Left renal cortex interstitium (tissue), 4 donors: ENCODE results near the gene TTLL3. TPM values are rescaled to one million over a fixed set of nuclear protein-coding genes. Genes with fewer than 3 reads are reported as not detected.

ENCODE experiments used
- DNase-seq, 4 donors: peaks; one replicate each; pipeline ENCODE4 v3.0.0-alpha.2; 2013; ENCODE audit warnings: low read depth in 4 of 4, low spot score in 2 of 4, missing footprints in 1 of 4
- polyA plus RNA-seq, 4 donors: library from polyadenylated mRNA; unstranded; fragments of 120-200 nt; gene quantifications; one replicate each; pipeline ENCODE4 v1.2.1, GENCODE V29; 2013; ENCODE audit not compliant: insufficient read length in 4 of 4

The TTLL3 gene
- polyA plus RNA-seq, 4 donors = 28.2 to 96.7 (median 60.5) TPM

DNA sequence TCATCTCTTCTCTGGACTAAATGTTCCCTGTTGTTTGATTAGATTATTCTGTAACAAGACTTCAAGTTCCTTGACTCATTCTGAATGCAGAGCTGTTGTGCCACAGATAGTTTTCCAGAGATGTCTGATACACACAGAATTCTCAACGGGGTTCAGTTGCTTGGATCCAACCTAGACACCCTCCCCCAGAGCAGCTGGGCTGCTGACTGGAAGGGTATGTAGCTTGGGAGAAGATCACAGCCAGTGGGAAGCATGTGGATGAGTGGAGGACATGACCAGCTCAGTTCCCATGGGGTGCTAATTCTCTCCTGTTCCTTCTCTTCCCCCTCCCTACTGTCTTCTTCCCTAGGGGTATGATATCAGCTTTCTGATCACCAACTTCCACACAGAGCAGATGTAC, 6.6 kb upstream of the TTLL3 start:
- no peak for DNase-seq

- no peak for DNase-seq
Measured at GRCh38 chr3:9804996-9805395, 5.1 kb upstream of the TTLL3 start.

DNA sequence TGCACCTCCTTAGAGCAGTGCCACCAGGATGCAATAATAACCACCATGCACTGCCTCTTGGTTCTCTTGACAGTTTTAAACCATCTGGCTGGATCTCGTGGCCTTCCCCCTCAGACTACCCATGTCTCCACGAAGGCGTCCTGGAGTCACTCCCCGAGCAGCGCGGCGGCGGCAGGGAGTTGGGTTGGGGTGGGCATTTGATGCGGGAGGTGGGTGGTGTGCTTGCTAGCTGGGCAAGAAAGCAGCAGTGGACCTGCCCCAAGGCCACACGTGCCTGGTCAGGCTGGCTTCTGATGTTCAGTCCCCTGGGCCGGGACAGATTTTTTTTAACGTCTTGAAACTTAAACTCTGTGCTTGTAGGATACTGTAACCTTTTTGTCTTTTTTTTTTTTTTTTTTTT, 3.9 kb upstream of the TTLL3 start:
- no peak for DNase-seq

DNA sequence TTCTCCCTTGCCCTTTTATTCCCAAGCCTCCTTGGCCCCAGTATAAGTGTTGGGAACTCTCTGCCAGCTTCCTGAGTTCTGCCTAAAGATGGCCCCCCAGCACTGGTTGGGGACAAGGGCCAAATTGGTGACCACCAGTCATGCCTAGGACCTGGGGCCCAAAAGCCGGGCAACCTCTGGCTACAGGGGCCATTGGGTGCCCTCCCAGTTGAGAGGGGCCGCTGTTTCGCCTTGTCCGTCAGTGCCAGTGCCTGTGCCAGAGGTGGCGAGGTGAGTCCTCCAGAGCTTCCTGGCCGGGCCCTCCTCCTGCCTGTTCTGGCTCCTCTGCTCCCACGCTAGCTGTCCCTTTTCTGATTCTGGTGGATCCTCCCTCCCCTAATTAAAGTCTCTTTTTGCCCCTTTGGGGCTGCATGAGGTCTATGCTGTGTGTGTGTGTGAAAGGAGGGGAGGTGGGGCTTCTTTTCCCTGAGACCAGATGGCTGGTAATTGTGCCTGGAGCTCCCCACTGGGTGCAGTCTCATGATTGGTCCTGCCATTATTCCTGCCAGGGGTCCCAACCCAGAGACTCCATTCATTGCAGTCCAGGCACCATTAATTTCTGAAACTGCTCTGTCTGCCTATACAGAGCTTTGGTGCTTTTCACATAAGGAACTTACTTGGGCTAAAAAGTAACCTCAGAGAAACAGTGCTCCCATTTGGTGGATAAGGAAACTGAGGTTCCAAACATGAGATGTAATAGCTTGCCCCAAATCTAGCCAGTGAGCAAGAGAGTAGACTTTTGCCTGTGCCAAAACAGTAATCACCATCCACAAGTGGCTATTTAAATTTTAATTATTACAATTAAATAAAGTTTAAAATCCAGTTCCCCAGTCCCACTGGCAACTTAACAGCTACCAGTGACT, 3.1 kb upstream of the TTLL3 start:
- no peak for DNase-seq

- no peak for DNase-seq
Measured at GRCh38 chr3:9807981-9808344, 2.1 kb upstream of the TTLL3 start.

GRCh38 chr3:9808345-9809037, 1.6 kb upstream of the TTLL3 start:
- no peak for DNase-seq

DNA sequence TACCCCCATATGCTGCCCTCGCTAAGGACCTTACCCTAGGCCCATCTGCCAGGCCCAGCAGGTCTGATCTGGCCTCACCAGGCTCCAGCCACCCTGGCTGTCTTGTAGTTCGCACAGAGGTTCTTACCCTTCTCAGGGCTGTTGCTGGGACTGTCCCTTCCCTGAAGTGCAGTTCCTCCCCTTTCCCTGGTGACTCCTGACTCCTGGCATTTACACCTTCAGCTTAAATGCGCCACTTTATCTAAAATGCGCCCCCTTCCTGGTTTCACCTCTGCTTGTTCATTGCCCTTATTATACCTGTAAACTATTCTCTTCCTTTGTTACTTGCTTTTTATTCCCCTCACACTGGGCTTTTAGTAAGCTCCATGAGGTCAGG, 835 bp upstream of the TTLL3 start:
- no peak for DNase-seq

- DNase-seq = no peak
Measured at GRCh38 chr3:9810433-9810770, 340 bp downstream of the TTLL3 start.

DNA sequence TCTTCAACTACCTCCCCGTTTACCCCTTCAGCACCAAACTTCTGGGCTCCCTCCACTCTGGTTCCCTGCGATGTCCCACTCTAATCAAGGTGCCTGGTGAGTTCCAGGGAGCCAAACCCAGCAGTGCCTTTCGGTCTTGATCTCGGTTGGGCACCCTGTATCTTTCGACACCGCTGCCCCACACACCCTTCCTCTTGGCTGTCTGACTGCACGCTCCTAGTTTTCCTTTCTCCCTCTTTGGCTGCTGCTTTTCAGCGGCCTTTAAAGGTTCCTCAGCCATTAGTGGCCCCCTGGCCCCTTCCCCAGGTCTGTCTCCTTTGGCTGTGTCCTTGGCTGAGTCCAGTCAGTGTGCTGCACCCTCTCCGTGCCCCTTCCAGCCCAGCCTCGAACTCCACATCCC, 784 bp downstream of the TTLL3 start:
- DNase-seq = no peak

- no peak for DNase-seq
Measured at GRCh38 chr3:9812870-9813483, 2.9 kb downstream of the TTLL3 start.

- DNase-seq = no peak
Measured at GRCh38 chr3:9815986-9816385, 5.9 kb downstream of the TTLL3 start.

DNA sequence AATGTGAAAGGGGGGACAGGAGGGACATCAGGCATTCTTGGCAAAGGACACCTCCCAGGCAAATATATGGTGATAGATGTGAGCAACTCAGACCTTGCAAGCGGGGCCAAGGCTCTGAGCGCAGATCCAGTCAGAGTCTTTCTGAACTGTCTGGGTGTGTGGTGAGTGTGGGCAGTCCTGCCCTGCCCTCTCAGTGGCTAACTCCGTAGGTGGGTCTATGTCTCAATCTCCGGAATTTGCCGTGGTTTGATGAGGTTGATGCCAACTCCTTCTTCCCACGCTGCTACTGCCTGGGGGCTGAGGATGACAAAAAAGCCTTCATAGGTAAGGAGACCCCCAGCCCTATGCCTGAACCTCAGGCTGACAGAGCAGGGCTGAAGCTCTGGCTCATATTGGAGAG, 7.4 kb downstream of the TTLL3 start:
- no peak for DNase-seq

DNA sequence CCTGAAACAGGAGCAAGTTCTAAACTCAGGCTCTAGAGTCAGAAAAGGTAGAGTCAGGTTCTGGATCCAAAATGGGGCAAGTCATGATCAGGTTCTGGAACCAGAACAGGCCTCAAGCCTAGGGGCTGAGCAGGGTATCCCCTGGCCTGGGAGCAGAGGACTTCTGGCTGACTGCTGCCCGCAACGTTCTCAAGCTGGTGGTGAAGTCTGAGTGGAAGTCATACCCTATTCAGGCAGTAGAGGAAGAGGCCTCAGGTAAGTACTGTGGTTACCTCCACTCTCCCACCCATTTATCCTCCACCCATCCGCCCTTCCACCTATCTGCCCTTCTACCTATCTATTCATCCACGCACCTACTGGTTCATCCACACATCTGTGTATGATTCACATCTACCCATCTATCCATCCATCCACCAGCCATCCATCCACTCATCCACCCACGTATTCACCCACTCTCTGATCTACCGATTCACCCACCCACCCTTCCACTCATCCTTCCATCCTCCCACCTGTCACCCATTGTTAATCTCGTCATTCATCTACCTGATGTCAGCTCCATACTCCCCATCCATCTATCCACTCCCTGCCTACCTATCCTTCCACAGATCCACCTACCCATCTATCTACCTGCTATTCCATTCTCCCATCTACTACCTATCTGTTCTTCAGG, 8.7 kb downstream of the TTLL3 start:
- DNase-seq = no peak

GRCh38 chr3:9820543-9820942, 10.5 kb downstream of the TTLL3 start:
- no peak for DNase-seq

- no peak for DNase-seq
Measured at GRCh38 chr3:9820946-9821345, 10.9 kb downstream of the TTLL3 start.

DNA sequence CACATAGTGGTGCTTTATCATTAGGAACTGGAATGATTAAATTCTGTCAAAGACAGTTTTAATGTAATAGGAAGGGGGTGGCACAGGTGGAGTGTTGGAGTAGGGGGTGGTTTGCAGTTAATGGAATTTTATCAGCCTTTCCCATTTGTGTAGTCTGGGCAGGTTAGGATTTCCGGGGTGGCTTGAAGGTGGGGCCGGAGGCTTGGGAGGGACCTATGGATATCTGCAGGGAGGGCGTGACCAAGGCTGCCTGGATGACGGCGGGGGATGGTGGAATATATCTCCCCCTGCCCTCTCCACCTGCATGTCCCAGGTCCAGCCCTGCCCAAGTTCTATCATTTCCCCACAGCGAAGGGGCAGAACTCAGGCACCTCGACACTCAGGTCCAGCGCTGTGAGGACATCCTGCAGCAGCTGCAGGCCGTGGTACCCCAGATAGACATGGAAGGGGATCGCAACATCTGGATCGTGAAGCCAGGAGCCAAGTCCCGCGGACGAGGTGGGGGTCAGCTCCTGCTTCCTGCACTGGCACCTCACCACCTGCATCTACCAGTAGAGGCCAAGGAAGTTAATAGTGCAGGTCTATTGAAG, 15.5 kb downstream of the TTLL3 start:
- DNase-seq = no peak

DNA sequence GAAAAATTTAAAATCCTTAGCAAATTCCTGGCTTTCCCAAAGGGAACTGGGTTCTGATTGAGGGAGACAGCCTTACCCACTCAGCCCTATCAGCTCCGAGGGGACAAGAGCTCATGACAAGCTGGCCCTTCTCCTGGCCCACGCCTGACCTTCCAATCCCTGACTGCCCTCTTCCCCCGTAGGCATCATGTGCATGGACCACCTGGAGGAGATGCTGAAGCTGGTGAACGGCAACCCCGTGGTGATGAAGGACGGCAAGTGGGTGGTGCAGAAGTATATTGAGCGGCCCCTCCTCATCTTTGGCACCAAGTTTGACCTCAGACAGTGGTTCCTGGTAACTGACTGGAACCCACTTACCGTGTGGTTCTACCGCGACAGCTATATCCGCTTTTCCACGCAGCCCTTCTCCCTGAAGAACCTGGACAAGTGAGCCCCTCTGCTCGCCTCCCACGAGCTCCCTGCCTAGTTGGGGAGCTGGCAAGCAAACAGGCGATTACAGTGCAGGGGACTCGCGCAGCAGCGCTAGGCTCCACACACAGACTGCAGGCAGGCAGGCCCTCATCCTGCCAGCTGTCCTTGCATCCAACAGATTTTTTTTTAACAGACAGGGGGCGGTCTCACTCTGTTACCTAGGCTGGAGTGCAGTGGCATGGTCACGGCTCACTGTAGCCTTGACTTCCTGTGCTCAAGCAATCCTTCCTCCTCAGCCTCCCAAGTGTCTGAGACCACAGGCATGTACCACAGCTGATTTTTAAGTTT, 16.9 kb downstream of the TTLL3 start:
- no peak for DNase-seq

- DNase-seq = no peak
Measured at GRCh38 chr3:9828801-9829755, 19.0 kb downstream of the TTLL3 start.

DNA sequence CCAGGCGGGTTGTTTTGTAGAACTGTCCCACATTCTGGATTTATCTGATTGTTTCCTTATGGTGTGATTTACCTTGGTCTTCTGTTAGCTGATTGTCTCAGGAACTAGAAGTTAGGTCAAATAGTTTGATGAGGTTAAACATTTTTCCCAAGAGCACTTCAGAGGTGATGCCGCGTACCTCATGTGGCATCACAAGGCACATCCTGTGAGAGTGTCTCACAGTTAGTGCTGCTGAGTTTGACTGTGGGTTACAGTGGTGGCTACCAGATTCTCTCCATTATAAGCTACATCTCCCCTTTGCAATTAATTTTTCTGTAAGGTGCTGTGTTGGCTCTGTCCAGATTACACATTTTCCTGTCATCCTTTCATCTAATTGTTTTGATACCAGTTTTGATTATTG, 21.2 kb downstream of the TTLL3 start:
- DNase-seq = no peak
